Liver (tissue), 3 donors: Measurements from ENCODE around the gene SARM1.

ENCODE experiments used
- CTCF ChIP-seq: fragments of 150-350 bp; IDR thresholded peaks from 2 replicates; pipeline ENCODE4 v1.5.1; 2017; ENCODE audit warnings: improper control_type of control experiment, low read depth, low read length; ENCODE audit not compliant: missing input control
- GABPA ChIP-seq, 2 donors: IDR thresholded peaks in 1 of 2; conservative IDR thresholded peaks in 1 of 2; 2 replicates each; pipeline ENCODE4 v1.6.1; 2016; ENCODE audit warnings: antibody characterized with exemption in 2 of 2, mild to moderate bottlenecking in 1 of 2, moderate library complexity in 1 of 2
- JUND ChIP-seq, 2 donors: IDR thresholded peaks; 2 replicates each; pipeline ENCODE4 v1.6.1; 2016; ENCODE audit warnings: antibody characterized with exemption in 2 of 2
- MAX ChIP-seq: IDR thresholded peaks from 2 replicates; pipeline ENCODE4 v1.6.1; 2016; ENCODE audit warnings: antibody characterized with exemption
- NR2F2 ChIP-seq: IDR thresholded peaks from 2 replicates; pipeline ENCODE4 v1.6.1; 2016; ENCODE audit warnings: antibody characterized with exemption
- RAD21 ChIP-seq, 2 donors: IDR thresholded peaks; 2 replicates each; pipeline ENCODE4 v1.6.1; 2016; ENCODE audit warnings: antibody characterized with exemption in 2 of 2, mild to moderate bottlenecking in 2 of 2
- REST ChIP-seq: IDR thresholded peaks from 2 replicates; pipeline ENCODE4 v1.6.1; 2016; ENCODE audit warnings: antibody characterized with exemption, mild to moderate bottlenecking
- TAF1 ChIP-seq: conservative IDR thresholded peaks from 2 replicates; pipeline ENCODE4 v1.6.1; 2016; ENCODE audit warnings: antibody characterized with exemption, mild to moderate bottlenecking
- TF ChIP-seq, protein P1 (sequence below): IDR thresholded peaks from 2 replicates; pipeline ENCODE4 v1.6.1; 2016; ENCODE audit warnings: antibody characterized with exemption
- TF ChIP-seq, protein P2 (sequence below): IDR thresholded peaks from 2 replicates; pipeline ENCODE4 v1.6.1; 2016; ENCODE audit warnings: antibody characterized with exemption
- donor health status: healthy.
- donor health status: healthy.

DNA sequence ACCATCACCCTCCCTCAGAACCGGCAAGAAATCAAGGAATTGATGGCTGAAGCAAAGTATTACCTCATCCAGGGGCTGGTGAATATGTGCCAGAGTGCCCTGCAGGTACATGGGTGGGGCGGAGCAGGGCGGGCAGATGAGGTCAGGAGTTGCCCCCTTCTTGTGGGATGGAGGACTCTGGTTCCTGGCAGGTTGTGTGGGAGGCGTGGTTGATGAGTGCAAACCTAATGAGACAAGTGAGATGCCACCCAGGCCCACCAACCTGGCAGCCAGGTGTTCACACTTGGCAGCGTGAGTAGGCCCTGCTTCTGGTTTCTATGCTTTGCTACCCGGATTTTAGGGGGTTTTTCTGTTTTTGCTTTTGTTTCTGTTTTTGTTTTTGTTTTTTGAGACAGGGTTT lies 31.1 kb upstream of the SARM1 start:
- TF ChIP-seq RAD21 (IDR thresholded peaks at IDR 0.05) (no peak), CTCF (no peak), GABPA (IDR thresholded peaks at IDR 0.05 in 1 of 2, conservative IDR thresholded peaks at IDR 0.05 in 1 of 2) (no peak), NR2F2 (no peak), JUND (IDR thresholded peaks at IDR 0.05) (no peak), REST (no peak), TAF1 (no peak), MAX (no peak)
- TF ChIP-seq, protein P1, sequence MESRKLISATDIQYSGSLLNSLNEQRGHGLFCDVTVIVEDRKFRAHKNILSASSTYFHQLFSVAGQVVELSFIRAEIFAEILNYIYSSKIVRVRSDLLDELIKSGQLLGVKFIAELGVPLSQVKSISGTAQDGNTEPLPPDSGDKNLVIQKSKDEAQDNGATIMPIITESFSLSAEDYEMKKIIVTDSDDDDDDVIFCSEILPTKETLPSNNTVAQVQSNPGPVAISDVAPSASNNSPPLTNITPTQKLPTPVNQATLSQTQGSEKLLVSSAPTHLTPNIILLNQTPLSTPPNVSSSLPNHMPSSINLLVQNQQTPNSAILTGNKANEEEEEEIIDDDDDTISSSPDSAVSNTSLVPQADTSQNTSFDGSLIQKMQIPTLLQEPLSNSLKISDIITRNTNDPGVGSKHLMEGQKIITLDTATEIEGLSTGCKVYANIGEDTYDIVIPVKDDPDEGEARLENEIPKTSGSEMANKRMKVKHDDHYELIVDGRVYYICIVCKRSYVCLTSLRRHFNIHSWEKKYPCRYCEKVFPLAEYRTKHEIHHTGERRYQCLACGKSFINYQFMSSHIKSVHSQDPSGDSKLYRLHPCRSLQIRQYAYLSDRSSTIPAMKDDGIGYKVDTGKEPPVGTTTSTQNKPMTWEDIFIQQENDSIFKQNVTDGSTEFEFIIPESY: no peak
- TF ChIP-seq, protein P2, sequence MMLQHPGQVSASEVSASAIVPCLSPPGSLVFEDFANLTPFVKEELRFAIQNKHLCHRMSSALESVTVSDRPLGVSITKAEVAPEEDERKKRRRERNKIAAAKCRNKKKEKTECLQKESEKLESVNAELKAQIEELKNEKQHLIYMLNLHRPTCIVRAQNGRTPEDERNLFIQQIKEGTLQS: no peak
